GM12892 (cell line): ENCODE data around the gene SLC46A2.

Source experiments
- POLR2A ChIP-seq: IDR thresholded peaks from 2 replicates; pipeline ENCODE4 v1.6.1; 2011; ENCODE audit warnings: low read depth, low read length, control low read depth
- POLR2AphosphoS5 ChIP-seq: IDR thresholded peaks from 2 replicates; pipeline ENCODE4 v1.6.1; 2011; ENCODE audit warnings: low read depth, low read length, control low read depth
- TAF1 ChIP-seq: IDR thresholded peaks from 2 replicates; pipeline ENCODE4 v1.6.1; 2011; ENCODE audit warnings: low read depth, mild to moderate bottlenecking, control low read depth, low read length, borderline replicate concordance

DNA sequence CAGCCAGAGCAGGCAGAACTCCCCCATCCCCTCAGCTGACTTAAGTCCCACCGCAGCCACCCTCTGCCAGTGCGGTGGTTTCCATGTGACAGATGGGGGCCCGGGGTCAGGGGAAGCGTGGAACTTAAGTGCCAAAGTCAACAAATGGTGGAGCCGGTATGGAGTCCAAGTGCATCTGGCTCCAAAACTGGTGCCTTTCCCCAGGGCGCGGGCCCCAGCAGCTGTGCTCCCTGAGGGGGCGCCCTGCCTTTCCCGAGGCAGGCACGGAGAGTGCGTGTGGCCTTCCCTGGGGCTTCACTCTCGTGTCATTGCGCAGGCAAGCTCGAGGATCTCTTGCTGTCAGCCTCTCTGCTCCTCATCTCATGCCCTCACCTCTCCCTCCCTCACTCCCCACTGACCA is 33.8 kb downstream of the SLC46A2 start:
- TF ChIP-seq POLR2A, result no peak
- TF ChIP-seq TAF1, result no peak
- no peak for TF ChIP-seq POLR2AphosphoS5
